HG03558 (cell line): ENCODE data around the gene DST.
A peak's percentile ranks its signal among the peaks of the same experiment; 100 is the strongest.
"Not testable (repeated sequence)": the region's sequence is repeated elsewhere in the genome, so short reads cannot be mapped to it uniquely, and the experiment has no call there.

Experiments used
- ATAC-seq: cut with Tn5 transposase; IDR thresholded peaks from one replicate; pipeline ENCODE4 v1.9.1; 2021; ENCODE audit warnings: moderate number of reproducible peaks; ENCODE audit not compliant: unreplicated experiment; ENCODE audit errors: extremely low read depth

The DST gene

GRCh38 chr6:56664029-56664428, 21.3 kb upstream of the DST start:
- ATAC-seq, result no peak

DNA sequence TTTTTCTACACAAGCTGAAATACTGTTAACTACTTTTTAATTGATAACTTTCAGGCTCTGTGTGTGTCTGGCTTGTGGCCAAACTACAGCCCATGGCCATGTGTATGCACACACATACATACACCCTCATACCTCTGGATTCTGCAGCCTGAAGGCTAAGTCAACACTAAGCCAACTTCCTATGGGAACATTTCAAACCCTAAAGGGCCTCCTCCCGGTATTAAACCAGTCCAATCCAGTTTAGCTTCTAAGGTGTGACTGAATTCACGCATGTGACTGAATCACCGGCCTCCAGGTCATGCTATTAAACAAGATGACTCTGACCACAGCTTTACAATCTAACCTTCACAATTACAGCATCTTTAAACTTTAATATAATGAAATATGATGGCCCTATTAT, 20.7 kb upstream of the DST start:
- ATAC-seq, result no peak

DNA sequence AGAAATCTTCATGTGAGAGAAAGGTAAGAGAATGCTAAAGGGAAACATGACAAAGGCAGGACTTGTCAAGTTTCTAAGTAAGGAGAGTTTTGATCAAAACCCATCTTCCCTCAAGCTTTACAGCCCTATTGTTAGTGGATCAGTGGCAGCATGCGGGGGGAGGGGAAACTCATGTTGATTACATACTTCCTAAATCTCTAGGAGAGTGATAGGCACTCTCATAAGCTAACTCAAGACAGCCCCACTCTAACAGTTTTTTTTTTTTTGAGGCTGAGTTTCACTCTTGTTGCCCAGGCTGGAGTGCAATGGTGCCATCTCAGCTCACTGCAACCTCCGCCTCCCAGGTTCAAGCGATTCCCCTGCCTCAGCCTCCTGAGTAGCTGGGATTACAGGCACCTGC, 18.6 kb upstream of the DST start:
- not testable (repeated sequence) for ATAC-seq

- ATAC-seq, result no peak
Measured at GRCh38 chr6:56660381-56660730, 17.7 kb upstream of the DST start.

- peak; percentile 81 for ATAC-seq
Measured at GRCh38 chr6:56659721-56660380, 17.2 kb upstream of the DST start.

DNA sequence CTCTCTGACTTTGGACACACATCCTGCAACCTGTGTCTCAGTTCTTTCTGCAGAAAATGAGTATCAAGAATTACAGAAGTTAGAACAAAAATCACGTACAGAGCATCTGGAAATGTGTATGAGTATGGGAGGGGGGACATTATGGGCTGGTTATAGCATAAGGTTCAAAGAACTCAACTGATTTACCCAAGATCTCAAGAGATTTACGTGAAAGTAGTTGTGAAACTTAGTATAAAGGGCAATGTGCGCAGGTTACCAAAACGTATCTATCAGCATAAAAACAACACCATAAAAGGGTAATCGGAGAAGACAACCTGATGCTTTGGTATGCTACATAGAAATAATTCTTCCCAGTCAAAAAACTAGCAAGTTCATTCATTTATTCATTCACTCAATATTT, 15.6 kb upstream of the DST start:
- no peak for ATAC-seq

- no peak for ATAC-seq
Measured at GRCh38 chr6:56657354-56657753, 14.7 kb upstream of the DST start.

DNA sequence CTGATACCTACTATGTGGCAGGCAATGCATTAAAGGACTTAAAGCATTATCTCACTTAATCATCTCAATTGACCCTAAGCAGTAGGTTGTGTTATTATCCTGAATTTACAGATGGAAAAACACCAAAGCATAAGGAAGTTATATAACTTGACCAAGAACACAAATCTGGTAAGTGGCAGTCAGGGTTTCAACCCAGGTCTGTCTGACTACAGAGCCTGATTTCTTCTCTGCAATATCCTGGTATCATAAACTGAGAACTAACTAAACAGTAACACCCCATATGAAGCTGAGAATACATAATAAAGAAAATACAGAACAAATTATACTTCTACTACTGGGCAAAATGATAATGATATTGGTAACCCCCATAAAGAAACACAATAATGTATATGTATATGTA, 13.8 kb upstream of the DST start:
- ATAC-seq, result no peak

DNA sequence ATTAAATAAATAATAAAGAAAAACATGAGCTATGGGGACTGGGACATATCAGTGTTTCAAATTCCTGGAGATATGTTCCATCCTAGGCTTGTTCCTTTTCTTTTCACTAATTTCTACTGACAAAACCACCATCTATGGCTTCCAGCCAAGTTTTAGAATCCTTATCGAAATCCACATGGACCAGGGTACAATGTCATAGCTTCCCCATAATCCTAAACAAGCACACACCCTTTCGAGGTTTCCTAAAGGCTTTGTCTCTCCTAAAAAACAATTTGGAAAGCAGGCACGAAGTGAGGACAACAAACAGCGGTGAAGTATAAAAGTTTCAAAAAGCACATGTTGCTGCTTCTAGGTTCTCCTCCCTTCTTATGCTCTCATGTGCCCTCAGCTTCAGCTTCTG, 13.3 kb upstream of the DST start:
- ATAC-seq, result no peak

DNA sequence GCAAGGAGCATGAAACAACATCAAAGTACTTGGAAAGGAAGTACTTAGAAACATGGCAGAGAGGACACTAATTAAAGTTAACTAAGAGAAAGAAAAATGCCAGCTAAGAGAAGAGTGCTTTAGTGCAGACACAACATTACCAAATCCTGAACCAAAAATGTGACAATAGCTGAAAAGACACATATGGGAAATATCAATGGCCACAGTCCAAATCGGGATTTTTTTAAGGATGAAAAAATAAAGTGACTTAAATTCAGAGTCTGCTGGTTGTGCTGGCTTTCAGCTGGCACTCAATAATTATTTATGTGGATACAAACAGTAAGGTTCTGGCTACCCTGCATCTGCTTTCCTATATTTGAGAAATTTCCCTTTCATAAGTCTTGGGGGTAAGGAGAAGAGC, 12.6 kb upstream of the DST start:
- ATAC-seq, result no peak

GRCh38 chr6:56652994-56653393, 10.3 kb upstream of the DST start:
- ATAC-seq, result no peak

DNA sequence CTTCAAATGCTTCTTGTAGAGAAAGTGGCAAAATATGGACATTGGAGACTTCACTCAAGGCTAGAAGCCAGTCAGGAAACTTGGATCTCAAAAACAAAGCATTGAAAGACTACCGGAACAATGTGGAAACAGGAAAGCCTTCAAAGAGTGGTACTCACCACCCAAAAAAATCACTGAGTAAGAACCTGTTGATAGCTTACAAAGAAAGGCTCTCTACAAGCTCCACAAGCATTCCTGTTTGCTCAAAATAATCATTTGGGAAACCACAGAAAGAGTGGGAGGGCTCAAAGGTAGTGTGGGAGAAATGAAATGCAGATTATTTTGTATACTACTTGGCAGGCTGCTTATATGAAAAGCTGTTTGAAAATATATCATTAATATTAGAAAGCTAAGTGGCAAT, 9.5 kb upstream of the DST start:
- ATAC-seq, result no peak

GRCh38 chr6:56650191-56650590, 7.5 kb upstream of the DST start:
- no peak for ATAC-seq

DNA sequence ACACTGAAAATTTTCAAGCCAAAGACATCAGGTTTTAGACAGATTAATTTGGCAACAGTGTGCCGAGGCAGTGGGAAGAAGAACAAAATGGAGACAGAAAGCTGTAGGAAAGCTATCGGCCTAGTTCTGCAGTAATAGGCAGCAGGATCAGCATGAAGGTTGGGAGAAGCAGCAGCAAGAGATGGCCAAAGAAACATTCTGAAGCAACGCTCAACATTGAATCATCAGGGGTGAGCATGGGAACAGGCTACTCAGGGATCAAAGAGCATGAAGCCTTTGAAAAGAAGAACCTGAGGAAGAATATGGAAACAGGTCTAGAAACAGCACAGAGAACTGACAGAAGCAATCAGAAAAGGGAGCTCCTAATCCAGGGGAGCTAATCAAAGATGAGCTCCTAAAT, 7.1 kb upstream of the DST start:
- ATAC-seq, result no peak

DNA sequence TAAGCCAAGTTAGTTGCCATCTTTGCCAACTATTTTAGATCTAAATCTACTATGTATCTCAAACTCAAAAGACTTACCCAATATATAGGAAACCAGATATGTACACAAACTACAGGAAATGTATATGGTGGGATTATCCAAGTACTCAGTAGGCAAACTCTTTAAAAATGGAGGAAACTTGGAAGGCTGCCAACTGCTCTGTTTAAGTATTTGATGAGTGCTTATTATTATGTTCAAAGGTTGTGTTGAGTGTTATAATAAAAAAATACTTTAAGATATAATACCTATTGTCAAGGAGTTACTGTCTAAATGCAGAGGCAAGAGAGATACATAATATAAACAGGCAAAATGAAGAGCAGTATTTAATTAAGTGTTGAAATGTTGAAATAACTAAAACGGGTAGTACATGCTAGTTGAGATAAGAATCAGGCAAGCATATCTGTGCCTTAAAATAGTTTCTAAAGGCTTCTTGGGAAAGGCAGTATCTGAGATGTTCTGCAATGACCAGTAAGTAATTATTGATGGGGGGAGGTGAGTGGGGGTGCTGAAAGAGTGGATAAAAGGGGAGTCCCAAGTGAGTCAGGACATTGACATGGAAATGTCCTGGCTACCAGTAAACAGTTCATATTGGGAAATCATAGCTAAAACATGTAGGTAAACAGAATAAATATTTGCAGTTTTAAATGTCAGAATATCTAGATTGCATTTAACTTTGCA, 6.5 kb upstream of the DST start:
- ATAC-seq, result no peak

DNA sequence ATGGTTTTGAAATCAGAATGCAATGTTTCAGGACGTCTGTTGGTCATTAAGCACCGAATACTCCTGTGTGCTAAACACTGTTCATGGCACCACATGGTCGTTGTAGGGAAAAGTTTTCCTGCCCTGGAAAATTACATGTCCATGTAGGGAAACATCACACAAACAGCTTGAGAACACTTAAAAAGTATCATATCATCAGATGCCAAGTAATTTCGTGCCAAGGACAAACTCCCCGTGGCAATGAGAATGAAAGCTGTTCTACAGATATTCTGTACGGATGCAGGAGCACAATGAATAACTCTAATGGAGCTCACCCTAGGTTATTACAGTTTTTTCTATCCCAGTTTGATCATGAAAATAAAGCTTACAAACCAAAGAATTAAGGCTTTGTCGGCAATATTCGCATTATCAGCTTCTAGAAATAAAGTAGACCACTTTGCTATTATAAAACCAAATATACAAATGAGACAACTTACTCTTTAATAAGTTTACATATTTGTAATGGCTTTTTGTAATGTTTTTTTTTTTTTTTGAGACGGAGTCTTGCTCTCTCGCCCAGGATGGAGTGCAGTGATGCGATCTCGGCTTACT, 4.6 kb upstream of the DST start:
- no peak for ATAC-seq

DNA sequence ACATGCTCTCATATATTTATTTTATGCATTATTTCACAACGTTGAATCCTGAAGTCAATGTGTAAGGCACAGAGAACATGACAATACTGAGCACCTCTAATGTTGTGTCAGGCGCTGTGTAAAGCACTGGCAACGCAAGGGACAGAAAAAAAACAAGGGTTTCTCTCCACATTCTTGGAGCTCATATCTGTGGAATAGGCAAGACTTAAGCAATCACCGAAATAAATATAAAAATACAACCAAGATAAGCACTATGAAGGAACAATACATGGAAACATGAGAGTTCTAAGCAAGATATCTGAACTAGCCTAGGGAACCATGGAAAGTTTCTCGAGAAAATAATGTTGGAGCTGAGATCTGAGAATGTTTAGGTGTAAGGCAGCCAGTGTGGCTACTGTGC, 1.7 kb upstream of the DST start:
- ATAC-seq, result no peak

DNA sequence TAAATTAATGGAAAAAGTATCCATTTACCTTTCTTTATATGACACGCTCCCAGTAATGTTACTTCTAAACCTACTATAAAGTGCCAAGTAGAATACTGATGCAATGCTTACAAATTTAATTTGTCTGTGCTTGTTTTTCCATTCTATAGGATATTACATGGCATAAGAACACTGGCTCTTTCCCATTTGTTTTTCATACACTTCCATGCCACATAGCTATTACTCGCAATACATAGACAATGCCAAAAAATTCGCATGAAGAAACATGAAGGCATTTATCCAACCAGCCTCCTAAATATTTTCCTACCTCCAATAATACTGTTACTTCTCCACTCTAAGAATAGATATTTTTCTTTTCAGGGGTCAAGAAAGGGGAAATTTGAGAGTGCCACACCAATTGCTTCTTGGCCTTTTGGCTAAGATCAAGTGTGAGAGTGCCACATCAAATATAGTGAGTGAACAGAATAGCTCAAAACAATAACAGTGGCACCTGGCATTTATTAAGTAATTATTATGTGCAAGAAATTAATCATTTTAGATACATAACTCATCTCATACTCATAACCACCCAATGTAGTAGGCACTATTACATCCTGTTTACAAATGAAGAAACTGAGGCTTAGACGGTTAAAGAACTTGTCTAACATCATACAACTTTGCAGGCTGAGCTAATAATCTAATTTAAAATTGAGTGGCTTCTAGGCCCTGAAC, 845 bp upstream of the DST start:
- no peak for ATAC-seq

DNA sequence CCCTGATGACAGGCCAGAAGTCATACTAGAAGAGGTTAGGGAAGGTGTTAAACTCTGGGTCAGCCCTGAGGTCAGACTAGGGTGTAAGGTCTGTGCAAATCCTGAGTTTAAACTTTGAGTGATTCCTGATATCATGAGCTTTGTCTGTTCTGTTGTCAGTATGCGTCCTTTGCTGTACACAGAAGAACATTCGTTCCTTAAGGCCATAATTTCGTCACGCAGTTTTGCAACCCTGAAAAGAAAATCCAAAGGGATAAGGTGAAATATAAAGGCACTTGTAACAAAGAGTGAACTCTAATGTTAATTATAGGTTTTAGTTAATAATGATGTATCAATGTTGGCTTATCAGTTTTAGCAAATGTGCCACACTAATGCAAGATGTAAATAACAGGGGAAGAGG, 2.3 kb downstream of the DST start:
- no peak for ATAC-seq

GRCh38 chr6:56638760-56639159, 3.9 kb downstream of the DST start:
- no peak for ATAC-seq

GRCh38 chr6:56637640-56638039, 5.0 kb downstream of the DST start:
- no peak for ATAC-seq
